HepG2 (cell line): Measurements from ENCODE around the gene TIMELESS.
"Not testable (repeated sequence)": the region's sequence is repeated elsewhere in the genome, so short reads cannot be mapped to it uniquely, and the experiment has no call there.

Experiments used
- AFF4 ChIP-seq: sonication (generic); formaldehyde crosslinking; IDR thresholded peaks from 2 replicates; pipeline ENCODE4 v1.4.0; 2020; ENCODE audit warnings: missing genetic modification reagents
- EEA1 ChIP-seq: sonication (generic); formaldehyde crosslinking; IDR thresholded peaks from 2 replicates; pipeline ENCODE4 v1.5.1; 2020; ENCODE audit warnings: mild to moderate bottlenecking, missing genetic modification reagents, borderline replicate concordance
- FOXK1 ChIP-seq: sonication (generic); formaldehyde crosslinking; IDR thresholded peaks from 2 replicates; pipeline ENCODE4 v1.4.0; 2020; ENCODE audit warnings: low read depth, missing genetic modification reagents, borderline replicate concordance
- FOXK2 ChIP-seq: fragments of 450-650 bp; IDR thresholded peaks from 2 replicates; pipeline ENCODE4 v1.6.1; 2016
- PITX1 ChIP-seq: sonication (generic); formaldehyde crosslinking; IDR thresholded peaks from 2 replicates; pipeline ENCODE4 v1.5.1; 2020; ENCODE audit warnings: mild to moderate bottlenecking, missing genetic modification reagents
- POLR2AphosphoS5 ChIP-seq: IDR thresholded peaks from 2 replicates; pipeline ENCODE4 v1.6.1; 2012; ENCODE audit warnings: low read depth, low read length
- TCF7L2 ChIP-seq: IDR thresholded peaks from 2 replicates; pipeline ENCODE4 v1.6.1; 2011; ENCODE audit warnings: mild to moderate bottlenecking, low read depth, low read length, moderate library complexity
- ZNF3 ChIP-seq: IDR thresholded peaks from 2 replicates; pipeline ENCODE4 v1.7.0; 2017; ENCODE audit warnings: inconsistent platforms
- TF ChIP-seq, protein P1 (sequence below): sonication (generic); formaldehyde crosslinking; IDR thresholded peaks from 2 replicates; pipeline ENCODE4 v1.4.0; 2020; ENCODE audit warnings: missing genetic modification reagents, borderline replicate concordance
- TF ChIP-seq, protein P2 (sequence below): sonication (generic); formaldehyde crosslinking; IDR thresholded peaks from 2 replicates; pipeline ENCODE4 v1.5.0; 2020; ENCODE audit warnings: mild to moderate bottlenecking, missing genetic modification reagents, moderate library complexity

DNA sequence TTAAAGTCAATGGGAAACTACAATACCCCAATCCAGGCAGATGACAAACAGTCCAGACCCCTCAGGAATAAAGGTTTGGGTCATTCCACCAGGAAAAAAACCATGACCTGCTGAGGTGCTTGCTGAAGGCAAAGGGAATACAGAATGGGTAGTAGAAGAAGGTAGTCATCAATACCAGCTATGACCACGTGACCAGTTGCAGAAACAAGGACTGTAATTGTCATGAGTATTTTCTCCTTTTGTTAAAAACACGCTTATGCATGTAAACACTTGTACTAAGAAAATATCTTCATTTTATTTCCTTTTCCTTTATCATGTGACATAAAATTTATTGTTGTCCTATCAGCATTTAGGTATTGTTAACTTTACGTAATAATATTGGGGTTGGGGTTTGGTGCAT, 45.0 kb downstream of the TIMELESS start:
- not testable (repeated sequence) for TF ChIP-seq FOXK1 (CRISPR knock-in tag); EEA1; ZNF3 (CRISPR knock-in tag); POLR2AphosphoS5; AFF4; TCF7L2; PITX1 (CRISPR knock-in tag); FOXK2
- TF ChIP-seq, protein P1, sequence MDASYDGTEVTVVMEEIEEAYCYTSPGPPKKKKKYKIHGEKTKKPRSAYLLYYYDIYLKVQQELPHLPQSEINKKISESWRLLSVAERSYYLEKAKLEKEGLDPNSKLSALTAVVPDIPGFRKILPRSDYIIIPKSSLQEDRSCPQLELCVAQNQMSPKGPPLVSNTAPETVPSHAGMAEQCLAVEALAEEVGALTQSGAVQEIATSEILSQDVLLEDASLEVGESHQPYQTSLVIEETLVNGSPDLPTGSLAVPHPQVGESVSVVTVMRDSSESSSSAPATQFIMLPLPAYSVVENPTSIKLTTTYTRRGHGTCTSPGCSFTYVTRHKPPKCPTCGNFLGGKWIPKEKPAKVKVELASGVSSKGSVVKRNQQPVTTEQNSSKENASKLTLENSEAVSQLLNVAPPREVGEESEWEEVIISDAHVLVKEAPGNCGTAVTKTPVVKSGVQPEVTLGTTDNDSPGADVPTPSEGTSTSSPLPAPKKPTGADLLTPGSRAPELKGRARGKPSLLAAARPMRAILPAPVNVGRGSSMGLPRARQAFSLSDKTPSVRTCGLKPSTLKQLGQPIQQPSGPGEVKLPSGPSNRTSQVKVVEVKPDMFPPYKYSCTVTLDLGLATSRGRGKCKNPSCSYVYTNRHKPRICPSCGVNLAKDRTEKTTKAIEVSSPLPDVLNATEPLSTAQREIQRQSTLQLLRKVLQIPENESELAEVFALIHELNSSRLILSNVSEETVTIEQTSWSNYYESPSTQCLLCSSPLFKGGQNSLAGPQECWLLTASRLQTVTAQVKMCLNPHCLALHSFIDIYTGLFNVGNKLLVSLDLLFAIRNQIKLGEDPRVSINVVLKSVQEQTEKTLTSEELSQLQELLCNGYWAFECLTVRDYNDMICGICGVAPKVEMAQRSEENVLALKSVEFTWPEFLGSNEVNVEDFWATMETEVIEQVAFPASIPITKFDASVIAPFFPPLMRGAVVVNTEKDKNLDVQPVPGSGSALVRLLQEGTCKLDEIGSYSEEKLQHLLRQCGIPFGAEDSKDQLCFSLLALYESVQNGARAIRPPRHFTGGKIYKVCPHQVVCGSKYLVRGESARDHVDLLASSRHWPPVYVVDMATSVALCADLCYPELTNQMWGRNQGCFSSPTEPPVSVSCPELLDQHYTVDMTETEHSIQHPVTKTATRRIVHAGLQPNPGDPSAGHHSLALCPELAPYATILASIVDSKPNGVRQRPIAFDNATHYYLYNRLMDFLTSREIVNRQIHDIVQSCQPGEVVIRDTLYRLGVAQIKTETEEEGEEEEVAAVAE: not testable (repeated sequence)
- TF ChIP-seq, protein P2, sequence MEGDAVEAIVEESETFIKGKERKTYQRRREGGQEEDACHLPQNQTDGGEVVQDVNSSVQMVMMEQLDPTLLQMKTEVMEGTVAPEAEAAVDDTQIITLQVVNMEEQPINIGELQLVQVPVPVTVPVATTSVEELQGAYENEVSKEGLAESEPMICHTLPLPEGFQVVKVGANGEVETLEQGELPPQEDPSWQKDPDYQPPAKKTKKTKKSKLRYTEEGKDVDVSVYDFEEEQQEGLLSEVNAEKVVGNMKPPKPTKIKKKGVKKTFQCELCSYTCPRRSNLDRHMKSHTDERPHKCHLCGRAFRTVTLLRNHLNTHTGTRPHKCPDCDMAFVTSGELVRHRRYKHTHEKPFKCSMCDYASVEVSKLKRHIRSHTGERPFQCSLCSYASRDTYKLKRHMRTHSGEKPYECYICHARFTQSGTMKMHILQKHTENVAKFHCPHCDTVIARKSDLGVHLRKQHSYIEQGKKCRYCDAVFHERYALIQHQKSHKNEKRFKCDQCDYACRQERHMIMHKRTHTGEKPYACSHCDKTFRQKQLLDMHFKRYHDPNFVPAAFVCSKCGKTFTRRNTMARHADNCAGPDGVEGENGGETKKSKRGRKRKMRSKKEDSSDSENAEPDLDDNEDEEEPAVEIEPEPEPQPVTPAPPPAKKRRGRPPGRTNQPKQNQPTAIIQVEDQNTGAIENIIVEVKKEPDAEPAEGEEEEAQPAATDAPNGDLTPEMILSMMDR (CRISPR knock-in tag): not testable (repeated sequence)
